Caco-2 (cell line): ENCODE data around the gene UPP2. TPM values are rescaled to one million over a fixed set of nuclear protein-coding genes. Genes with fewer than 3 reads are reported as not detected.

Source experiments
- Bru-seq: library from RNA; stranded (reverse); fragments of 400-500 nt; gene quantifications from one replicate; lab custom pipeline; 2021; lab: Mats Ljungman, UMichigan
- BruChase-seq, 2 experiments: library from RNA; stranded (reverse); fragments of 400-500 nt; gene quantifications; one replicate each; lab custom pipeline; 2021; lab: Mats Ljungman, UMichigan
- BruUV-seq: library from RNA; stranded (reverse); fragments of 400-500 nt; replicated peaks from 2 replicates; lab custom pipeline; 2021; lab: Mats Ljungman, UMichigan
- CTCF ChIA-PET: fragments of 300-600 bp; sonication (Branson Sonifier 250); formaldehyde crosslinking; loops from one replicate; lab custom pipeline; 2022; ENCODE audit warnings: antibody characterized with exemption; lab: Charles Lee
- POLR2A ChIA-PET: fragments of 300-600 bp; sonication (Branson Sonifier 250); formaldehyde crosslinking; loops from one replicate; lab custom pipeline; 2022; ENCODE audit warnings: antibody characterized with exemption; lab: Charles Lee
- DNase-seq, 2 experiments: peaks; one replicate each; pipeline versions ENCODE4 v3.0.0 to v3.0.0-alpha.2; 2020 to 2022
- H3K27me3 ChIP-seq: replicated peaks from 2 replicates; pipeline ENCODE4 v1.6.0; 2011; ENCODE audit warnings: low read length; ENCODE audit not compliant: control insufficient read depth, insufficient read depth
- H3K36me3 ChIP-seq: 2 replicates; pipeline ENCODE4 v1.5.1; 2011; ENCODE audit warnings: low read length; ENCODE audit not compliant: control insufficient read depth, insufficient read depth
- H3K4me1 ChIP-seq: fragments of 250-450 bp; sonication (Bioruptor Pico); 2 replicates; pipeline ENCODE4 v1.5.1; 2020; ENCODE audit warnings: mild to moderate bottlenecking
- H3K4me3 ChIP-seq: 2 replicates; pipeline ENCODE4 v1.5.1; 2011; ENCODE audit warnings: low read depth, mild to moderate bottlenecking, control low read depth, low read length
- H3K9me3 ChIP-seq: fragments of 250-450 bp; sonication (Bioruptor Pico); 2 replicates; pipeline ENCODE4 v1.5.1; 2020; ENCODE audit warnings: mild to moderate bottlenecking, moderate library complexity
- H3K27ac Mint-ChIP-seq: one replicate; pipeline ENCODE4 v1.8.0; 2022; ENCODE audit warnings: mixed read lengths; ENCODE audit not compliant: unreplicated experiment
- H3K27me3 Mint-ChIP-seq: one replicate; pipeline ENCODE4 v1.8.0; 2022; ENCODE audit warnings: mixed read lengths; ENCODE audit not compliant: insufficient read depth, unreplicated experiment
- H3K36me3 Mint-ChIP-seq: one replicate; pipeline ENCODE4 v1.8.0; 2022; ENCODE audit warnings: mild to moderate bottlenecking, mixed read lengths; ENCODE audit not compliant: insufficient read depth, unreplicated experiment
- H3K4me1 Mint-ChIP-seq: one replicate; pipeline ENCODE4 v1.8.0; 2022; ENCODE audit warnings: low read depth, mixed read lengths; ENCODE audit not compliant: unreplicated experiment
- H3K4me3 Mint-ChIP-seq: one replicate; pipeline ENCODE4 v1.8.0; 2022; ENCODE audit warnings: mild to moderate bottlenecking, moderate library complexity, mixed read lengths; ENCODE audit not compliant: unreplicated experiment
- H3K9me3 Mint-ChIP-seq: one replicate; pipeline ENCODE4 v1.8.0; 2022; ENCODE audit warnings: mixed read lengths; ENCODE audit not compliant: unreplicated experiment
- intact Hi-C: fragments of 100-400 bp; cut with micrococcal nuclease; formaldehyde crosslinking; loops from one replicate; pipeline ENCODE4 v1.10.0; 2022; ENCODE audit not compliant: unreplicated experiment
- long read RNA-seq: library from polyadenylated mRNA; stranded (forward); transcript quantifications from one replicate; pipeline ENCODE4 v2.0.0, GENCODE V29; 2022
- total RNA-seq: library from RNA; stranded (reverse); gene quantifications from 2 replicates; pipeline ENCODE4 v1.2.3, GENCODE V29; 2022
- TF ChIP-seq, protein P1 (sequence below), 2 experiments: fragments of 200-600 bp in 1 of 2; IDR thresholded peaks; 1 replicate in 1 of 2; 2 replicates in 1 of 2; pipeline versions ENCODE4 v1.5.1 to v1.8.0; 2011 to 2022; ENCODE audit warnings: antibody characterized with exemption in 1 of 2, control low read depth in 1 of 2, inconsistent platforms in 1 of 2, low read depth in 1 of 2, low read length in 1 of 2, mild to moderate bottlenecking in 1 of 2, moderate library complexity in 1 of 2; ENCODE audit not compliant: insufficient read depth in 1 of 2, severe bottlenecking in 1 of 2, unreplicated experiment in 1 of 2

The UPP2 gene
- not detected in 2 replicates for total RNA-seq
- Bru-seq, nascent RNA: percentile 10 among the genes with signal in this experiment
- BruChase-seq, experiment 1, labeled RNA remaining after a 2-hour chase: percentile 7 among the genes with signal in this experiment
- percentile 5 among the genes with signal in this experiment for BruChase-seq, experiment 2, labeled RNA remaining after a 6-hour chase
- long read RNA-seq, partial matches to known transcripts: 0 of 1 reads
- long read RNA-seq, other reads (novel, unspliced or antisense): 1 of 1 reads

DNA sequence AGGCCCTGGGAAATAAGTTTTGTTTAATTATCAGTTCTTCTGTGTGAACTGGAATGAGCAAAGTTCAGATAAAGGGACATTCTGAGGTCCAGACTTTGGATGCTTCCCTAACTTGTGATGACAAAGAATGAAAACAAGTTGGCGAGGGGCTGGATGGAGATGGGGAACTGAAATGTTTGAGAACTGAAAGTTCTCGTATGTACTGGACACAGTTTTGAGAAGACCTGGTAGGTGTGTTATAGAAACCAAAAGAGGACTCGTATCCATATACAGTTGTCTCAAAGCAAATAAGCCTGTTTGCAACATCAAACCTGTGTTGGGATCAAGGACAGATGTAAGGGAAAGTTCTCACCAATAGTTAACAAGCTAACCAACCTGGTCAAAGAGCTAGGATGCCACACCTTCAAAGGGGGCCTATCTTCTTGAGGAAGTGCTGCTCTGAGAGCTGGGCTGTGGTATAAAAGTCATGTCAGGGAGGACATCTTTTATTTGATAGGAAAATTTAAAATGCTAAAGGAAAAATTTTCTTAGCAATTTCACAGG is at the start of gene UPP2:
UPP2 (plus strand) TSS at position 493 of the 543 bp plus-strand sequence. CDS start 188 bp downstream, outside the sequence.
- H3K36me3 Mint-ChIP-seq: no peaks in the 10 kb centered on the region
- no peaks in the 10 kb centered on the region for H3K27me3 Mint-ChIP-seq
- no peak within 1 kb of the TSS for H3K27ac Mint-ChIP-seq
- Histone ChIP-seq H3K4me3 (no peak within 1 kb of the TSS), H3K4me1 (no peaks in the 10 kb centered on the region), H3K27me3 (no peaks in the 10 kb centered on the region), H3K9me3 (no peaks in the 10 kb centered on the region), H3K36me3 (no peaks in the 10 kb centered on the region)
- no peaks in the 10 kb centered on the region for H3K9me3 Mint-ChIP-seq
- H3K4me1 Mint-ChIP-seq: no peaks in the 10 kb centered on the region
- DNase-seq: no peak
- no peak within 1 kb of the TSS for H3K4me3 Mint-ChIP-seq
- ChIA-PET CTCF (no interaction called here), POLR2A (no interaction called here)
- no TSS peak for BruUV-seq
- intact Hi-C loops: no loop called here
- TF ChIP-seq, protein P1, sequence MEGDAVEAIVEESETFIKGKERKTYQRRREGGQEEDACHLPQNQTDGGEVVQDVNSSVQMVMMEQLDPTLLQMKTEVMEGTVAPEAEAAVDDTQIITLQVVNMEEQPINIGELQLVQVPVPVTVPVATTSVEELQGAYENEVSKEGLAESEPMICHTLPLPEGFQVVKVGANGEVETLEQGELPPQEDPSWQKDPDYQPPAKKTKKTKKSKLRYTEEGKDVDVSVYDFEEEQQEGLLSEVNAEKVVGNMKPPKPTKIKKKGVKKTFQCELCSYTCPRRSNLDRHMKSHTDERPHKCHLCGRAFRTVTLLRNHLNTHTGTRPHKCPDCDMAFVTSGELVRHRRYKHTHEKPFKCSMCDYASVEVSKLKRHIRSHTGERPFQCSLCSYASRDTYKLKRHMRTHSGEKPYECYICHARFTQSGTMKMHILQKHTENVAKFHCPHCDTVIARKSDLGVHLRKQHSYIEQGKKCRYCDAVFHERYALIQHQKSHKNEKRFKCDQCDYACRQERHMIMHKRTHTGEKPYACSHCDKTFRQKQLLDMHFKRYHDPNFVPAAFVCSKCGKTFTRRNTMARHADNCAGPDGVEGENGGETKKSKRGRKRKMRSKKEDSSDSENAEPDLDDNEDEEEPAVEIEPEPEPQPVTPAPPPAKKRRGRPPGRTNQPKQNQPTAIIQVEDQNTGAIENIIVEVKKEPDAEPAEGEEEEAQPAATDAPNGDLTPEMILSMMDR (IDR thresholded peaks at IDR 0.05; ENCODE audit: insufficient read depth in 1 of 2, low read depth in 1 of 2, low read length in 1 of 2, severe bottlenecking in 1 of 2, unreplicated experiment in 1 of 2): no peak

DNA sequence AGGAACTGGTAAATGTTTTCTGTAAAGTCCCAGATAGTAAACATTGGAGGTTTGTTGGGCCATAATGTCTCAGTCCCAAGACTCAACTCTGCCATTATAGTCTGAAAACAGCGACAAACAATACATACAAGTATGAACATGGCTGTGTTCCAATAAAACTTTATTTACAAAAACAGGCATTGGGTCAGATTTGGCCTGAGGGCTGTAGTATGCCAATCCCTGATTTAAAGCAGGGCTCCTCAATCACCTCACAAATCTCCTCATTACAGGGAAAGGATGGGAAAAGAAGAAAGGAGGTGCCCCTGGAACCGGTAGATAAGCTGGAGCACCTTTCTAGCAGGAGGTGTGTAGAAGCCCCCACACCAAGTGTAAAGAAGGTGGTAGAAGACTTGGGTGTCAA is 48.9 kb upstream of the UPP2 start:
- POLR2A ChIA-PET: no interaction called here
- DNase-seq: no peak
- Mint-ChIP-seq H3K27me3 (peaks cover 4% of the 10 kb centered on the region), H3K27ac (no peak overlapping the region), H3K9me3 (no peaks in the 10 kb centered on the region), H3K36me3 (no peaks in the 10 kb centered on the region), H3K4me1 (peaks cover 7% of the 10 kb centered on the region), H3K4me3 (no peak overlapping the region)
- TF ChIP-seq, protein P1 (IDR thresholded peaks at IDR 0.05; ENCODE audit: insufficient read depth in 1 of 2, low read depth in 1 of 2, low read length in 1 of 2, severe bottlenecking in 1 of 2, unreplicated experiment in 1 of 2): no peak
- no peak overlapping the region for H3K4me3 ChIP-seq
- CTCF ChIA-PET: interaction anchor here (1.0 kb wide), 1 partner anchor 28 kb away, joined by 3 read pairs; no protein-coding TSS in a partner anchor
- peaks cover 13% of the 10 kb centered on the region for H3K4me1 ChIP-seq
- intact Hi-C loops: no loop called here
- no TSS peak for BruUV-seq
- H3K36me3 ChIP-seq: no peaks in the 10 kb centered on the region
- no peaks in the 10 kb centered on the region for H3K27me3 ChIP-seq
- no peaks in the 10 kb centered on the region for H3K9me3 ChIP-seq

DNA sequence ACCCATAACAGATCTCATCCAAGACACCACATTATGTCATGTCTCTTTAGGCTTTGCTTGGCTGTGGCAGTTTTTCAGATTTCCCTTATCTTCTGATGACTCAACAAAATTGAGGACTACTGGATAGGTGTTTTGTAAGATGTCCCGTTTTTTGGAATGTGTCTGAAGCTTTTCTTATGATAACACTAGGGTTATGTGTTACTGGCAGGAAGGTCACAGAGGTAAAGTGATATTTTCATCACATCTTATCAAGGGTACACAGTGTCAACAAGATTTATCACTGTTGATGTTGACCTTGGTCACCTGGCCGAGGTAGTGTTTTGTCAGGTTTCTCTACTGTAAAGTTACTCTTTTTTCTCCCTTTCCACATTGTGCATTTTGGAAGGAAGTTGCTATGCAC is 44.8 kb upstream of the UPP2 start:
- BruUV-seq: no TSS peak
- CTCF ChIA-PET: no interaction called here
- Histone ChIP-seq H3K4me1 (peaks cover 20% of the 10 kb centered on the region), H3K27me3 (no peaks in the 10 kb centered on the region), H3K36me3 (no peaks in the 10 kb centered on the region), H3K4me3 (no peak overlapping the region), H3K9me3 (no peaks in the 10 kb centered on the region)
- peaks cover 12% of the 10 kb centered on the region for H3K9me3 Mint-ChIP-seq
- H3K27ac Mint-ChIP-seq: no peak overlapping the region
- POLR2A ChIA-PET: no interaction called here
- intact Hi-C loops: no loop called here
- H3K4me1 Mint-ChIP-seq: peaks cover 13% of the 10 kb centered on the region
- H3K27me3 Mint-ChIP-seq: no peaks in the 10 kb centered on the region
- TF ChIP-seq, protein P1 (IDR thresholded peaks at IDR 0.05; ENCODE audit: insufficient read depth in 1 of 2, low read depth in 1 of 2, low read length in 1 of 2, severe bottlenecking in 1 of 2, unreplicated experiment in 1 of 2): no peak
- peak in 1 of 2 experiments; percentile 48 for DNase-seq
- H3K36me3 Mint-ChIP-seq: no peaks in the 10 kb centered on the region
- no peak overlapping the region for H3K4me3 Mint-ChIP-seq
